GM12878 (cell line): ENCODE measurements around the gene MS4A12. TPM values are rescaled to one million over a fixed set of nuclear protein-coding genes. Genes with fewer than 3 reads are reported as not detected.
A peak's percentile ranks its signal among the peaks of the same experiment; 100 is the strongest.

Source experiments
- ATAC-seq: fragments of 200-7000 bp; cut with Tn5 transposase; 3 replicates; pipeline ENCODE4 v1.9.1; 2020; ENCODE audit warnings: mild to moderate bottlenecking, moderate library complexity
- BruUV-seq: library from RNA; stranded (reverse); fragments of 400-500 nt; replicated peaks from 2 replicates; lab custom pipeline; 2021; lab: Mats Ljungman, UMichigan
- CTCF ChIA-PET: fragments of 300-600 bp; sonication (Branson Sonifier 250); formaldehyde crosslinking; extraction: SDS; loops from one replicate; lab custom pipeline; 2021; ENCODE audit warnings: inconsistent platforms; lab: Yijun Ruan, JAX
- POLR2A ChIA-PET: fragments of 350-600 bp; formaldehyde crosslinking; extraction: SDS; loops from one replicate; lab custom pipeline; 2021; ENCODE audit warnings: inconsistent platforms; lab: Charles Lee
- RAD21 ChIA-PET: fragments of 300-600 bp; sonication (Branson Sonifier 250); formaldehyde crosslinking; loops from one replicate; lab custom pipeline; 2023; ENCODE audit warnings: antibody characterized with exemption; ENCODE audit not compliant: unreplicated experiment; lab: Charles Lee
- SMC1A ChIA-PET: fragments of 300-600 bp; sonication (Branson Sonifier 250); formaldehyde crosslinking; loops from one replicate; lab custom pipeline; 2023; ENCODE audit not compliant: unreplicated experiment, uncharacterized antibody; lab: Charles Lee
- DNase-seq: peaks from one replicate; pipeline ENCODE4 v3.0.0-alpha.2; 2011; ENCODE audit warnings: low read depth, low spot score
- FAIRE-seq: peaks from 3 replicates; lab custom pipeline; 2011; peaks lifted over from hg19 to GRCh38; lab: Jason Lieb, UNC
- H2AFZ ChIP-seq: 2 replicates; pipeline ENCODE4 v1.6.0; 2011; ENCODE audit warnings: low read depth, low read length, control low read depth; ENCODE audit not compliant: control insufficient read depth
- H3K27ac ChIP-seq: 2 replicates; pipeline ENCODE4 v1.5.1; 2011; ENCODE audit warnings: control low read depth; ENCODE audit not compliant: control insufficient read depth, insufficient read depth
- H3K27me3 ChIP-seq, 2 experiments: replicated peaks in 1 of 2; 2 replicates each; pipeline versions ENCODE4 v1.6.0 to v1.6.1; 2011; ENCODE audit warnings: low read length in 1 of 2; ENCODE audit not compliant: control insufficient read depth in 2 of 2, insufficient read depth in 2 of 2
- H3K36me3 ChIP-seq, 2 experiments: 2 replicates each; pipeline ENCODE4 v1.5.1; 2011; ENCODE audit warnings: low read length in 1 of 2; ENCODE audit not compliant: control insufficient read depth in 2 of 2, insufficient read depth in 2 of 2
- H3K4me1 ChIP-seq: 2 replicates; pipeline ENCODE4 v1.6.1; 2011; ENCODE audit warnings: mild to moderate bottlenecking, low read length, moderate library complexity, mixed read lengths; ENCODE audit not compliant: control insufficient read depth, insufficient read depth
- H3K4me2 ChIP-seq: 2 replicates; pipeline ENCODE4 v1.6.0; 2011; ENCODE audit warnings: control low read depth; ENCODE audit not compliant: control insufficient read depth, insufficient read depth
- H3K4me3 ChIP-seq: fragments of 200-600 bp; sonication (generic); 2 replicates; pipeline ENCODE4 v1.5.1; 2016
- H3K79me2 ChIP-seq: 2 replicates; pipeline ENCODE4 v1.6.0; 2011; ENCODE audit warnings: low read length; ENCODE audit not compliant: control insufficient read depth, insufficient read depth
- H3K9ac ChIP-seq: 2 replicates; pipeline ENCODE4 v1.8.0; 2011; ENCODE audit warnings: low read length, control low read depth, mixed read lengths; ENCODE audit not compliant: control insufficient read depth, insufficient read depth
- H3K9me3 ChIP-seq: replicated peaks from 3 replicates; pipeline ENCODE4 v1.5.1; 2011; ENCODE audit warnings: mild to moderate bottlenecking, low read length; ENCODE audit not compliant: control insufficient read depth, insufficient read depth
- H4K20me1 ChIP-seq: 2 replicates; pipeline ENCODE4 v1.6.0; 2011; ENCODE audit not compliant: control insufficient read depth, insufficient read depth
- BRCA1 ChIP-seq: IDR thresholded peaks from 2 replicates; pipeline ENCODE4 v1.6.1; 2011; ENCODE audit warnings: low read depth, low read length, improper control_type of control experiment
- CTCF ChIP-seq, 3 experiments: IDR thresholded peaks in 2 of 3; conservative IDR thresholded peaks in 1 of 3; 2 replicates each; pipeline ENCODE4 v1.5.1; 2011; ENCODE audit warnings: low read depth in 3 of 3, low read length in 3 of 3, mild to moderate bottlenecking in 3 of 3, control low read depth in 2 of 3, moderate library complexity in 2 of 3, inconsistent platforms in 1 of 3, mixed read lengths in 1 of 3; ENCODE audit not compliant: control insufficient read depth in 2 of 3, insufficient read depth in 1 of 3; ENCODE audit errors: extremely low read depth in 1 of 3
- NFXL1 ChIP-seq: fragments of 450-650 bp; IDR thresholded peaks from 2 replicates; pipeline ENCODE4 v1.6.1; 2017; ENCODE audit warnings: antibody characterized with exemption, mild to moderate bottlenecking, borderline replicate concordance
- POLR2AphosphoS5 ChIP-seq: IDR thresholded peaks from 2 replicates; pipeline ENCODE4 v1.6.1; 2011; ENCODE audit warnings: mild to moderate bottlenecking, low read length, inconsistent platforms
- RAD21 ChIP-seq: IDR thresholded peaks from 2 replicates; pipeline ENCODE4 v1.6.1; 2011; ENCODE audit warnings: mild to moderate bottlenecking, low read depth, low read length, moderate library complexity; ENCODE audit not compliant: insufficient read depth
- RUNX3 ChIP-seq: IDR thresholded peaks from 2 replicates; pipeline ENCODE4 v1.6.1; 2012; ENCODE audit warnings: low read length, inconsistent platforms
- SIN3A ChIP-seq: IDR thresholded peaks from 2 replicates; pipeline ENCODE4 v1.6.1; 2012; ENCODE audit warnings: low read depth, low read length, improper control_type of control experiment
- SMC3 ChIP-seq: IDR thresholded peaks from 2 replicates; pipeline ENCODE4 v1.6.1; 2011; ENCODE audit warnings: low read length, improper control_type of control experiment, borderline replicate concordance
- WGBS: methylation state at CpG from one replicate; pipeline ENCODE4 v1.1.6; 2016; ENCODE audit warnings: low lambda C conversion rate; ENCODE audit not compliant: insufficient replicate concordance, insufficient coverage; ENCODE audit errors: missing lambda C conversion rate; 5-methylcytosine and 5-hydroxymethylcytosine counted together
- in situ Hi-C: fragments of 300-500 bp; cut with MboI; formaldehyde crosslinking; loops from 9 replicates; pipeline ENCODE4 v1.14.3; 2018; ENCODE audit warnings: mixed read lengths
- intact Hi-C: fragments of 100-400 bp; cut with micrococcal nuclease; formaldehyde crosslinking; loops from one replicate; pipeline ENCODE4 v1.14.2; 2022; ENCODE audit not compliant: unreplicated experiment
- polyA plus RNA-seq, 11 experiments: library from polyadenylated mRNA; depleted of rRNA in 4 of 11; unstranded in 6 of 11; stranded (reverse) in 5 of 11; fragments of >200 nt; fragmentation: Nextera tagmentation in 4 of 11; fragmentation: Illumina TruSeq in 1 of 11; extraction: Ambion mirVana in 4 of 11; extraction: Trizol in 1 of 11; gene quantifications; 1 replicate in 1 of 11; 2 replicates in 10 of 11; pipeline versions ENCODE4 v1.2.1 to v1.2.3, GENCODE V29; 2011 to 2016; ENCODE audit warnings: inconsistent platforms in 2 of 11, missing spikeins in 2 of 11, low read depth in 1 of 11
- total RNA-seq, 4 experiments: library from RNA; depleted of rRNA in 3 of 4; stranded (reverse); fragments of >200 nt in 3 of 4; fragmentation: Illumina TruSeq in 1 of 4; extraction: Trizol in 1 of 4; gene quantifications; 2 replicates each; pipeline versions ENCODE4 v1.2.1 to v1.2.3, GENCODE V29; 2013 to 2021
- TF ChIP-seq, protein P1 (sequence below): IDR thresholded peaks from 2 replicates; pipeline ENCODE4 v1.6.1; 2012; ENCODE audit warnings: low read length, inconsistent platforms

Gene MS4A12
- total and polyA plus RNA-seq, 10 of the 15 experiments (the other 5 are each of a cell fraction or from before 2014, with no cell fraction given), result 0.05 TPM; not detected in 9

DNA sequence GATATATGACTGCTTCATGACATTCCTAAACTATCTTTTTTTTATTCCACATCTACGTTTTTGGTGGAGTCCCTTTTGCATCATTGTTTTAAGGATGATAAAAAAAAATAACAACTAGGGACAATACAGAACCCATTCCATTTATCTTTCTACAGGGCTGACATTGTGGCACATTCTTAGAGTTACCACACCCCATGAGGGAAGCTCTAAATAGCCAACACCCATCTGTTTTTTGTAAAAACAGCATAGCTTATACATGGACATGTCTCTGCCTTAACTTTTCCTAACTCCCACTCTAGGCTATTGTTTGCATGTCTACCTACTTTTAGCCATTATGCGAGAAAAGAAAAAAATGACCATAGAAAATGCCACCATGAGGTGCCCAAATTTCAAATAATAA, 23.7 kb upstream of the MS4A12 start:
- 73% methylated on average over 2 of the region's 2 CpGs for WGBS
- no peak for ATAC-seq
- Histone ChIP-seq H3K4me2 (no peak overlapping the region), H3K9ac (no peak overlapping the region), H3K36me3 (peaks cover 9 to 28% of the 10 kb centered on the region in 2 experiments), H3K27me3 (no peaks in the 10 kb centered on the region), H2AFZ (no peak overlapping the region), H3K4me3 (no peak overlapping the region), H3K79me2 (peaks cover 9% of the 10 kb centered on the region; the same call in 1 of the 2 replicates), H4K20me1 (no peaks in the 10 kb centered on the region), H3K9me3 (no peaks in the 10 kb centered on the region), H3K4me1 (no peaks in the 10 kb centered on the region), H3K27ac (no peak overlapping the region)
- CTCF ChIA-PET, result interaction anchor here (0.9 to 2.2 kb wide), 5 partner anchors 9 to 107 kb away, joined by 3 to 14 read pairs (median 8); partner anchors contain the start of gene MS4A1
- in situ Hi-C loops (loop anchor here (10.0 kb wide), 1 partner anchor 104 kb away; no protein-coding TSS in a partner anchor), intact Hi-C loops (no loop called here)
- POLR2A ChIA-PET, result interaction anchor here (1.0 to 1.4 kb wide), 2 partner anchors 10 to 11 kb away, joined by 3 to 6 read pairs; no protein-coding TSS in a partner anchor
- SMC1A ChIA-PET, result interaction anchor here (1.0 to 2.0 kb wide), 3 partner anchors 101 to 159 kb away, joined by 3 to 13 read pairs (median 5); no protein-coding TSS in a partner anchor
- TF ChIP-seq NFXL1 (no peak), SIN3A (no peak)
- BruUV-seq, result no TSS peak
- no peak for DNase-seq
- FAIRE-seq, result no peak
- RAD21 ChIA-PET, result interaction anchor here (1.1 to 1.7 kb wide), 4 partner anchors 9 to 106 kb away, joined by 4 to 9 read pairs (median 6); no protein-coding TSS in a partner anchor

GRCh38 chr11:60469723-60470122, 22.9 kb upstream of the MS4A12 start:
- TF ChIP-seq RAD21 (peak; percentile 24; the same call in 1 of the 2 replicates), BRCA1 (no peak), CTCF (IDR thresholded peaks at IDR 0.05 in 2 of 3, conservative IDR thresholded peaks at IDR 0.05 in 1 of 3; ENCODE audit: control insufficient read depth in 2 of 3, extremely low read depth in 1 of 3, insufficient read depth in 1 of 3, low read depth in 3 of 3, low read length in 3 of 3) (peak in 1 of 3 experiments; percentile 16; a peak in 2 of 6 replicates), RUNX3 (no peak), POLR2AphosphoS5 (peak; percentile 52; the same call in 1 of the 2 replicates), SMC3 (0 out of 2 replicates have a peak, but pooled peaks have one; percentile 9)
- TF ChIP-seq, protein P1, sequence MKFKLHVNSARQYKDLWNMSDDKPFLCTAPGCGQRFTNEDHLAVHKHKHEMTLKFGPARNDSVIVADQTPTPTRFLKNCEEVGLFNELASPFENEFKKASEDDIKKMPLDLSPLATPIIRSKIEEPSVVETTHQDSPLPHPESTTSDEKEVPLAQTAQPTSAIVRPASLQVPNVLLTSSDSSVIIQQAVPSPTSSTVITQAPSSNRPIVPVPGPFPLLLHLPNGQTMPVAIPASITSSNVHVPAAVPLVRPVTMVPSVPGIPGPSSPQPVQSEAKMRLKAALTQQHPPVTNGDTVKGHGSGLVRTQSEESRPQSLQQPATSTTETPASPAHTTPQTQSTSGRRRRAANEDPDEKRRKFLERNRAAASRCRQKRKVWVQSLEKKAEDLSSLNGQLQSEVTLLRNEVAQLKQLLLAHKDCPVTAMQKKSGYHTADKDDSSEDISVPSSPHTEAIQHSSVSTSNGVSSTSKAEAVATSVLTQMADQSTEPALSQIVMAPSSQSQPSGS, result no peak
- Histone ChIP-seq H3K79me2 (peaks cover 2% of the 10 kb centered on the region; the same call in 1 of the 2 replicates), H3K9ac (no peak overlapping the region), H3K9me3 (no peaks in the 10 kb centered on the region), H4K20me1 (no peaks in the 10 kb centered on the region), H2AFZ (no peak overlapping the region), H3K4me2 (no peak overlapping the region), H3K27ac (no peak overlapping the region), H3K36me3 (peaks cover 9 to 20% of the 10 kb centered on the region in 2 experiments), H3K4me1 (no peaks in the 10 kb centered on the region), H3K27me3 (no peaks in the 10 kb centered on the region), H3K4me3 (no peak overlapping the region)
- no TSS peak for BruUV-seq
- ChIA-PET CTCF (interaction anchor here (0.5 to 2.2 kb wide), 5 partner anchors 10 to 106 kb away, joined by 3 to 14 read pairs (median 8); partner anchors contain the start of gene MS4A1), POLR2A (no interaction called here), RAD21 (interaction anchor here (0.6 to 1.0 kb wide), 2 partner anchors 10 to 136 kb away, joined by 3 to 5 read pairs; no protein-coding TSS in a partner anchor), SMC1A (interaction anchor here (1.3 to 2.0 kb wide), 2 partner anchors 13 to 106 kb away, joined by 4 to 13 read pairs; no protein-coding TSS in a partner anchor)
- intact Hi-C loops (no loop called here), in situ Hi-C loops (loop anchor here (10.0 kb wide), 1 partner anchor 105 kb away; no protein-coding TSS in a partner anchor)
- WGBS, result 70% methylated on average over 2 of the region's 2 CpGs
- ATAC-seq, result peak; percentile 22; the same call in 2 of the 3 replicates
- no peak for FAIRE-seq
- DNase-seq, result no peak
